Subcutaneous adipose tissue (tissue), 4 donors: ENCODE measurements around the gene CPSF2. TPM values are rescaled to one million over a fixed set of nuclear protein-coding genes. Genes with fewer than 3 reads are reported as not detected.

ENCODE experiments used
- total RNA-seq, 4 donors: library from RNA; depleted of rRNA; stranded (reverse); fragments of >200 nt; gene quantifications; one replicate each; pipeline ENCODE4 v1.1.0, GENCODE V29; 2016
- TF ChIP-seq, protein P1 (sequence below): fragments of 450-650 bp; IDR thresholded peaks from one replicate; pipeline ENCODE4 v1.5.1; 2016; ENCODE audit warnings: low read depth, mild to moderate bottlenecking, control low read depth, antibody characterized with exemption, moderate library complexity

Gene CPSF2
- total RNA-seq, 4 donors from 2014 or later, result 19.6 to 32.5 (median 20.9) TPM

DNA sequence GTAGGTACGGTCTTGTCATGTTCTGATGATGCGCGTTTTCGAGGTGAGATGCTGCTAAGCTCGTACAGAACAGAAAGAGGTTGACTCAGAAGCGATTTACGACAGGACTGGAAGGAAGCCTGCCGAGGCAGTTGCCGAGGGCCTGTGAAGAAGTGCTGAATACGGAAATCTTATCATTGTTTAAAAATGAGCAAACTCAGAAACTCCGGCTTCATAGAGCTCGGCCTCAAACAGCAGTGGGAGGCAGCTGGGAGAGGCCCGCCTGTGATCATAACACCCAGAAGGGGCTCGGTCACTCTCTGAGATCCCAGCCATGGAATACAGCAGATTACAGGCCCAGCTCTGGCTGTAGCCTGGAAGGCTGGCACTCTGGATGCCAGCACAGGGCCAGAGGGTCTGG lies 87.4 kb downstream of the CPSF2 start:
- TF ChIP-seq, protein P1, sequence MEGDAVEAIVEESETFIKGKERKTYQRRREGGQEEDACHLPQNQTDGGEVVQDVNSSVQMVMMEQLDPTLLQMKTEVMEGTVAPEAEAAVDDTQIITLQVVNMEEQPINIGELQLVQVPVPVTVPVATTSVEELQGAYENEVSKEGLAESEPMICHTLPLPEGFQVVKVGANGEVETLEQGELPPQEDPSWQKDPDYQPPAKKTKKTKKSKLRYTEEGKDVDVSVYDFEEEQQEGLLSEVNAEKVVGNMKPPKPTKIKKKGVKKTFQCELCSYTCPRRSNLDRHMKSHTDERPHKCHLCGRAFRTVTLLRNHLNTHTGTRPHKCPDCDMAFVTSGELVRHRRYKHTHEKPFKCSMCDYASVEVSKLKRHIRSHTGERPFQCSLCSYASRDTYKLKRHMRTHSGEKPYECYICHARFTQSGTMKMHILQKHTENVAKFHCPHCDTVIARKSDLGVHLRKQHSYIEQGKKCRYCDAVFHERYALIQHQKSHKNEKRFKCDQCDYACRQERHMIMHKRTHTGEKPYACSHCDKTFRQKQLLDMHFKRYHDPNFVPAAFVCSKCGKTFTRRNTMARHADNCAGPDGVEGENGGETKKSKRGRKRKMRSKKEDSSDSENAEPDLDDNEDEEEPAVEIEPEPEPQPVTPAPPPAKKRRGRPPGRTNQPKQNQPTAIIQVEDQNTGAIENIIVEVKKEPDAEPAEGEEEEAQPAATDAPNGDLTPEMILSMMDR, result no peak

DNA sequence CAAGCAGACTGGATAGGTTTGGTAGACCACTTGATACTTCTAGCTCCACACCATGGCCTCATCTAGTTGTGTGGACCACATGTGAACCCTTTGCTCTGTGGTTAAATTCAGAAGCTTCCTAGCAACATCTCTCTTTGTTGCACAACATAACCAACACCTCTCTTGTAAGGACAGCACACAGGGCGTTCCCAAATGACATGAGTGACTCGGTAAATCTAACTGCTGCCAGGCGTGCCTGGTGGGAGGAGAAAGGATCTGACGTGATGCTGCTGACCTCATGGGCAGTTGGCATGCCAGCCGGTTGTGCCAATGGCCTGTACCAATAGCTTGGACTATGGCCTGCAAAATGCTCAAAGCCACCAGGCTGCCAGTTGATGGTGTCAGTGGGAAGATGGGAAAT lies 93.8 kb downstream of the CPSF2 start:
- TF ChIP-seq, protein P1, result no peak

- TF ChIP-seq, protein P1, result no peak
Observed at GRCh38 chr14:92217936-92218335, 96.2 kb downstream of the CPSF2 start.

Other genes with a start within 250 kb of the CPSF2 start
- 100 to 1,000 TPM; 108 to 158 (median 142) TPM for gene FBLN5, start 174.3 kb upstream of the CPSF2 start, total RNA-seq
- 10 to 100 TPM; 34.7 to 65.9 (median 51.1) TPM for gene TRIP11, start 81.9 kb upstream of the CPSF2 start, total RNA-seq
- 10 to 100 TPM; 37.7 to 58.4 (median 47.6) TPM for gene ATXN3, start 15.4 kb upstream of the CPSF2 start, total RNA-seq
- gene NDUFB1, start 263 bp upstream of the CPSF2 start, total RNA-seq, result 100 to 1,000 TPM in 3 of 4 donors, 10 to 100 TPM in 1; 64.2 to 709 (median 213) TPM
- 1 to 10 TPM in 3 of 4 donors, under 1 TPM in 1; 0.75 to 1.9 (median 1.4) TPM for gene SLC24A4, start 201.2 kb downstream of the CPSF2 start, total RNA-seq